DOHH2 (cell line): ENCODE results near the gene TFR2.

ENCODE experiments used
- H3F3A ChIP-seq: fragments of 200-600 bp; sonication (generic), shearing (Covaris generic); 2 replicates; pipeline ENCODE4 v1.6.0; 2016; ENCODE audit warnings: antibody characterized with exemption, mild to moderate bottlenecking; ENCODE audit not compliant: control insufficient read depth, insufficient read depth
- H3K27ac ChIP-seq: fragments of 200-600 bp; sonication (generic); 2 replicates; pipeline ENCODE4 v1.5.1; 2014; ENCODE audit warnings: low read depth, mild to moderate bottlenecking, low read length, moderate library complexity
- H3K27me3 ChIP-seq: fragments of 200-600 bp; sonication (generic); 2 replicates; pipeline ENCODE4 v1.6.1; 2014; ENCODE audit warnings: mild to moderate bottlenecking, low read length, mixed read lengths; ENCODE audit not compliant: control insufficient read depth
- H3K36me3 ChIP-seq: fragments of 200-600 bp; sonication (generic); 2 replicates; pipeline ENCODE4 v1.6.1; 2014; ENCODE audit warnings: mild to moderate bottlenecking, low read length, moderate library complexity, mixed read lengths; ENCODE audit not compliant: control insufficient read depth
- H3K4me1 ChIP-seq: fragments of 200-600 bp; sonication (generic); 2 replicates; pipeline ENCODE4 v1.6.1; 2014; ENCODE audit warnings: mild to moderate bottlenecking, low read length, mixed read lengths; ENCODE audit not compliant: control insufficient read depth
- H3K4me2 ChIP-seq: fragments of 200-600 bp; sonication (generic); 2 replicates; pipeline ENCODE4 v1.6.0; 2014; ENCODE audit warnings: mild to moderate bottlenecking, low read length, moderate library complexity
- H3K4me3 ChIP-seq: fragments of 200-600 bp; sonication (generic); 2 replicates; pipeline ENCODE4 v1.5.1; 2014; ENCODE audit warnings: mild to moderate bottlenecking, low read length, mixed read lengths
- H3K79me2 ChIP-seq: fragments of 200-600 bp; sonication (generic); 2 replicates; pipeline ENCODE4 v1.6.1; 2014; ENCODE audit warnings: mild to moderate bottlenecking, low read length, mixed read lengths; ENCODE audit not compliant: control insufficient read depth
- H3K9me2 ChIP-seq: fragments of 200-600 bp; sonication (generic); replicated peaks from 2 replicates; pipeline ENCODE4 v1.6.1; 2014; ENCODE audit warnings: mild to moderate bottlenecking, low read length, mixed read lengths; ENCODE audit not compliant: control insufficient read depth
- H3K9me3 ChIP-seq: fragments of 200-600 bp; sonication (generic); 2 replicates; pipeline ENCODE4 v1.6.1; 2014; ENCODE audit warnings: antibody characterized with exemption, low read length, mixed read lengths; ENCODE audit not compliant: control insufficient read depth, insufficient read depth
- H4K20me1 ChIP-seq: fragments of 200-600 bp; sonication (generic); 2 replicates; pipeline ENCODE4 v1.6.0; 2014; ENCODE audit warnings: low read depth, mild to moderate bottlenecking, antibody characterized with exemption, low read length, moderate library complexity; ENCODE audit not compliant: control insufficient read depth, insufficient read depth
- CTCF ChIP-seq: fragments of 200-600 bp; sonication (generic); IDR thresholded peaks from one replicate; pipeline ENCODE4 v1.5.1; 2014; ENCODE audit warnings: antibody characterized with exemption, mild to moderate bottlenecking, low read depth, low read length; ENCODE audit not compliant: poor library complexity, severe bottlenecking
- EZH2phosphoT487 ChIP-seq: fragments of 200-600 bp; sonication (generic); IDR thresholded peaks from 2 replicates; pipeline ENCODE4 v1.6.1; 2017; ENCODE audit warnings: borderline replicate concordance, mild to moderate bottlenecking, antibody characterized with exemption, low read length, moderate library complexity, mixed read lengths

Gene TFR2

GRCh38 chr7:100620804-100621203 is 20.5 kb downstream of the TFR2 start:
- no peaks in the 10 kb centered on the region for H3K4me1 ChIP-seq
- no peak for TF ChIP-seq CTCF
- TF ChIP-seq EZH2phosphoT487: no peak

GRCh38 chr7:100620239-100620638 is 21.1 kb downstream of the TFR2 start:
- no peak overlapping the region for H3K4me2 ChIP-seq
- no peaks in the 10 kb centered on the region for H3K9me3 ChIP-seq
- no peaks in the 10 kb centered on the region for H3K4me1 ChIP-seq
- no peaks in the 10 kb centered on the region for H3K36me3 ChIP-seq
- TF ChIP-seq CTCF: no peak
- no peak for TF ChIP-seq EZH2phosphoT487
- H3K79me2 ChIP-seq: no peaks in the 10 kb centered on the region
- H3K4me3 ChIP-seq: no peak overlapping the region
- peaks cover 22% of the 10 kb centered on the region for H3K27me3 ChIP-seq
- no peaks in the 10 kb centered on the region for H4K20me1 ChIP-seq
- H3K27ac ChIP-seq: no peak overlapping the region
- no peaks in the 10 kb centered on the region for H3K9me2 ChIP-seq
- H3F3A ChIP-seq: peaks cover 4% of the 10 kb centered on the region; the same call in 1 of the 2 replicates

More at GRCh38 chr7:100620804-100621203, 20.5 kb downstream of the TFR2 start:
- H3K9me2 ChIP-seq: no peaks in the 10 kb centered on the region
- no peak overlapping the region for H3K4me2 ChIP-seq
- no peaks in the 10 kb centered on the region for H3K9me3 ChIP-seq
- no peak overlapping the region for H3K27ac ChIP-seq
- no peaks in the 10 kb centered on the region for H3K36me3 ChIP-seq
- H3K27me3 ChIP-seq: peaks cover 22% of the 10 kb centered on the region
- no peaks in the 10 kb centered on the region for H4K20me1 ChIP-seq
- H3K4me3 ChIP-seq: no peak overlapping the region
- H3F3A ChIP-seq: peaks cover 4% of the 10 kb centered on the region; the same call in 1 of the 2 replicates
- no peaks in the 10 kb centered on the region for H3K79me2 ChIP-seq

GRCh38 chr7:100614308-100614861 is 27.0 kb downstream of the TFR2 start:
- H3K9me3 ChIP-seq: no peaks in the 10 kb centered on the region
- no peak overlapping the region for H3K4me2 ChIP-seq
- peaks cover 11% of the 10 kb centered on the region for H3K4me1 ChIP-seq
- H3K79me2 ChIP-seq: no peaks in the 10 kb centered on the region
- no peaks in the 10 kb centered on the region for H4K20me1 ChIP-seq
- no peak overlapping the region for H3K4me3 ChIP-seq
- TF ChIP-seq CTCF (no peak), EZH2phosphoT487 (no peak)
- no peaks in the 10 kb centered on the region for H3K9me2 ChIP-seq
- H3K27me3 ChIP-seq: peaks cover 28% of the 10 kb centered on the region
- H3F3A ChIP-seq: peaks cover 6% of the 10 kb centered on the region
- H3K36me3 ChIP-seq: no peaks in the 10 kb centered on the region
- H3K27ac ChIP-seq: no peak overlapping the region
